GM19193 (cell line): Measurements from ENCODE around the gene RPL11.

ENCODE experiments used
- POLR2A ChIP-seq: IDR thresholded peaks from 4 replicates; pipeline ENCODE4 v1.6.1; 2011; ENCODE audit not compliant: insufficient read depth, insufficient read length; ENCODE audit errors: extremely low read depth

Gene RPL11

GRCh38 chr1:23667411-23667810, 24.2 kb upstream of the RPL11 start:
- TF ChIP-seq POLR2A: no peak

GRCh38 chr1:23670709-23671108, 20.9 kb upstream of the RPL11 start:
- TF ChIP-seq POLR2A: no peak

GRCh38 chr1:23673086-23673813, 18.4 kb upstream of the RPL11 start:
- TF ChIP-seq POLR2A: no peak

GRCh38 chr1:23679815-23680214, 11.8 kb upstream of the RPL11 start:
- TF ChIP-seq POLR2A: no peak

- no peak for TF ChIP-seq POLR2A
Measured at GRCh38 chr1:23682946-23683345, 8.7 kb upstream of the RPL11 start.

GRCh38 chr1:23684415-23684814, 7.2 kb upstream of the RPL11 start:
- no peak for TF ChIP-seq POLR2A

GRCh38 chr1:23692308-23692871, 784 bp downstream of the RPL11 start:
- no peak for TF ChIP-seq POLR2A

- TF ChIP-seq POLR2A: no peak
Measured at GRCh38 chr1:23693599-23693998, 2.0 kb downstream of the RPL11 start.

- no peak for TF ChIP-seq POLR2A
Measured at GRCh38 chr1:23694371-23694770, 2.8 kb downstream of the RPL11 start.

GRCh38 chr1:23695667-23696066, 4.1 kb downstream of the RPL11 start:
- TF ChIP-seq POLR2A: no peak

GRCh38 chr1:23696335-23696989, 4.9 kb downstream of the RPL11 start:
- no peak for TF ChIP-seq POLR2A

GRCh38 chr1:23698466-23698865, 6.9 kb downstream of the RPL11 start:
- no peak for TF ChIP-seq POLR2A

- TF ChIP-seq POLR2A: no peak
Measured at GRCh38 chr1:23699280-23700179, 7.9 kb downstream of the RPL11 start.

- no peak for TF ChIP-seq POLR2A
Measured at GRCh38 chr1:23701310-23701709, 9.7 kb downstream of the RPL11 start.

GRCh38 chr1:23701996-23702395, 10.4 kb downstream of the RPL11 start:
- TF ChIP-seq POLR2A: no peak
